HepG2 (cell line): Measurements from ENCODE around the gene CTNND2. TPM values are rescaled to one million over a fixed set of nuclear protein-coding genes. Genes with fewer than 3 reads are reported as not detected.

Source experiments
- AGO1 ChIP-seq: fragments of 200-400 bp; formaldehyde crosslinking; IDR thresholded peaks from 2 replicates; pipeline ENCODE4 v1.6.1; 2017; ENCODE audit warnings: mild to moderate bottlenecking, low read depth, low read length, moderate library complexity; ENCODE audit not compliant: poor library complexity, severe bottlenecking
- ATF7 ChIP-seq, 2 experiments: fragments of 450-650 bp in 1 of 2; sonication (generic) in 1 of 2; formaldehyde crosslinking in 1 of 2; IDR thresholded peaks; 2 replicates each; pipeline versions ENCODE4 v1.4.0 to v1.6.1; 2016 to 2020; ENCODE audit warnings: antibody characterized with exemption in 1 of 2, mild to moderate bottlenecking in 1 of 2, missing genetic modification reagents in 1 of 2
- CHD4 ChIP-seq: fragments of 200-600 bp; sonication (generic); IDR thresholded peaks from 2 replicates; pipeline ENCODE4 v1.7.0; 2017; ENCODE audit warnings: mild to moderate bottlenecking, low read length, borderline replicate concordance
- GATAD1 ChIP-seq: IDR thresholded peaks from 2 replicates; pipeline ENCODE4 v1.6.1; 2016; ENCODE audit warnings: missing genetic modification reagents, missing compliant biosample characterization
- HOXA3 ChIP-seq: sonication (generic); formaldehyde crosslinking; IDR thresholded peaks from 2 replicates; pipeline ENCODE4 v1.5.0; 2020; ENCODE audit warnings: missing genetic modification reagents
- KLF9 ChIP-seq: IDR thresholded peaks from 2 replicates; pipeline ENCODE4 v1.6.1; 2016; ENCODE audit warnings: low read depth
- MLLT10 ChIP-seq: sonication (generic); formaldehyde crosslinking; IDR thresholded peaks from 2 replicates; pipeline ENCODE4 v1.4.0; 2020; ENCODE audit warnings: missing genetic modification reagents
- SMC3 ChIP-seq: IDR thresholded peaks from 2 replicates; pipeline ENCODE4 v1.6.1; 2011; ENCODE audit warnings: low read length, improper control_type of control experiment
- SYNCRIP ChIP-seq: fragments of 200-400 bp; formaldehyde crosslinking; IDR thresholded peaks from 2 replicates; pipeline ENCODE4 v1.6.1; 2018; ENCODE audit warnings: mild to moderate bottlenecking, low read depth, low read length; ENCODE audit not compliant: insufficient read depth
- ZBTB7B ChIP-seq: sonication (generic); formaldehyde crosslinking; IDR thresholded peaks from 2 replicates; pipeline ENCODE4 v1.4.0; 2020; ENCODE audit warnings: missing genetic modification reagents
- ZNF12 ChIP-seq: sonication (generic); formaldehyde crosslinking; IDR thresholded peaks from 2 replicates; pipeline ENCODE4 v1.5.0; 2020; ENCODE audit warnings: missing genetic modification reagents
- ZNF263 ChIP-seq: sonication (generic); formaldehyde crosslinking; IDR thresholded peaks from 2 replicates; pipeline ENCODE4 v1.4.0; 2020; ENCODE audit warnings: missing genetic modification reagents
- ZNF292 ChIP-seq: sonication (generic); formaldehyde crosslinking; IDR thresholded peaks from 2 replicates; pipeline ENCODE4 v1.8.1; 2022; ENCODE audit warnings: mild to moderate bottlenecking, low read depth, missing genetic modification reagents, borderline replicate concordance
- ZNF3 ChIP-seq: IDR thresholded peaks from 2 replicates; pipeline ENCODE4 v1.7.0; 2017; ENCODE audit warnings: inconsistent platforms
- ZNF30 ChIP-seq: sonication (generic); formaldehyde crosslinking; IDR thresholded peaks from 2 replicates; pipeline ENCODE4 v1.5.0; 2020; ENCODE audit warnings: mild to moderate bottlenecking, missing genetic modification reagents
- ZNF33B ChIP-seq: sonication (generic); formaldehyde crosslinking; IDR thresholded peaks from 2 replicates; pipeline ENCODE4 v1.5.1; 2020; ENCODE audit warnings: mild to moderate bottlenecking, missing genetic modification reagents
- ZNF430 ChIP-seq: sonication (generic); formaldehyde crosslinking; IDR thresholded peaks from 2 replicates; pipeline ENCODE4 v1.9.0; 2021; ENCODE audit warnings: mild to moderate bottlenecking, missing genetic modification reagents
- ZNF432 ChIP-seq: sonication (generic); formaldehyde crosslinking; IDR thresholded peaks from 2 replicates; pipeline ENCODE4 v1.5.0; 2020; ENCODE audit warnings: missing genetic modification reagents, mild to moderate bottlenecking, borderline replicate concordance
- ZNF44 ChIP-seq: sonication (generic); formaldehyde crosslinking; IDR thresholded peaks from 2 replicates; pipeline ENCODE4 v1.5.1; 2020; ENCODE audit warnings: mild to moderate bottlenecking, missing genetic modification reagents
- ZNF549 ChIP-seq: sonication (generic); formaldehyde crosslinking; IDR thresholded peaks from 2 replicates; pipeline ENCODE4 v1.5.0; 2020; ENCODE audit warnings: missing genetic modification reagents
- ZNF709 ChIP-seq: sonication (generic); formaldehyde crosslinking; IDR thresholded peaks from 2 replicates; pipeline ENCODE4 v1.5.0; 2020; ENCODE audit warnings: mild to moderate bottlenecking, missing genetic modification reagents
- ZNF879 ChIP-seq: sonication (generic); formaldehyde crosslinking; IDR thresholded peaks from 2 replicates; pipeline ENCODE4 v1.8.1; 2023; ENCODE audit warnings: missing genetic modification reagents
- polyA plus RNA-seq, 8 experiments: library from polyadenylated mRNA; depleted of rRNA in 3 of 8; stranded (reverse) in 7 of 8; unstranded in 1 of 8; fragments of >200 nt; fragmentation: Illumina TruSeq in 4 of 8; extraction: Trizol in 4 of 8; gene quantifications; 2 replicates each; pipeline versions ENCODE4 v1.2.1 to v1.2.3, GENCODE V29; 2011 to 2016; ENCODE audit warnings: low read depth in 4 of 8, missing spikeins in 1 of 8, mixed read lengths in 1 of 8; ENCODE audit not compliant: insufficient read depth in 1 of 8
- total RNA-seq, 5 experiments: library from RNA; depleted of rRNA; stranded (reverse); fragments of >200 nt; fragmentation: Illumina TruSeq; extraction: Trizol; gene quantifications; 2 replicates each; pipeline ENCODE4 v1.2.3, GENCODE V29; 2016; ENCODE audit warnings: low read depth in 1 of 5
- TF ChIP-seq, protein P1 (sequence below): sonication (generic); formaldehyde crosslinking; IDR thresholded peaks from 2 replicates; pipeline ENCODE4 v1.5.1; 2020; ENCODE audit warnings: missing genetic modification reagents, mild to moderate bottlenecking, borderline replicate concordance
- TF ChIP-seq, protein P2 (sequence below): sonication (generic); formaldehyde crosslinking; IDR thresholded peaks from 2 replicates; pipeline ENCODE4 v1.5.1; 2020; ENCODE audit warnings: mild to moderate bottlenecking, moderate library complexity, missing genetic modification reagents
- TF ChIP-seq, protein P3 (sequence below): sonication (generic); formaldehyde crosslinking; IDR thresholded peaks from 2 replicates; pipeline ENCODE4 v1.4.0; 2020; ENCODE audit warnings: missing genetic modification reagents
- TF ChIP-seq, protein P4 (sequence below): sonication (generic); formaldehyde crosslinking; IDR thresholded peaks from 2 replicates; pipeline ENCODE4 v1.5.0; 2020; ENCODE audit warnings: missing genetic modification reagents, mild to moderate bottlenecking, borderline replicate concordance

The CTNND2 gene
- total and polyA plus RNA-seq, 2 of the 13 experiments (the other 11 are each of a cell fraction or from before 2014, with no cell fraction given), result not detected

DNA sequence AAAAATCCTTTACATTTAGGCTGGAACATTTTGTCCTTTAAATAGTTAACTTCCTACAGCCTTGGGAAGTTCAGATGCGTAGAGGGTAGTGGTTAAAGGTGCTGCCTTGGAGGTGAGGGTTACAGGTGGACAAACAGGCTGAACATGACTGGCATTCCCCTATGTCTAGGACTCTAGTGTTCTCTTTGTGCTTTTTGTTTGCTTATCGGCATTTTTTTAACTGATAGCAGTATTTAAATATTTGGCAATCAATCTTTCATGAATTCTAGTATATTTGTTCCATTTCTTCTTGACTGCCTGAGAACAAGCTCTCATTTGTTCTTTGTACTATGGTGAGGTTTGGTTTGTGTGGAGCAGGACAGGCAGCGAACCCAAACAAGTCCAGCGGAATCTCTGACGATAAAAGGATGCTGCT, 307.6 kb downstream of the CTNND2 start (continued):
- no peak for TF ChIP-seq ZNF30 (CRISPR knock-in tag)
- no peak for TF ChIP-seq ZNF12
- TF ChIP-seq ZNF292 (CRISPR knock-in tag), result peak; percentile 54; the same call in 1 of the 2 replicates
- TF ChIP-seq, protein P1, sequence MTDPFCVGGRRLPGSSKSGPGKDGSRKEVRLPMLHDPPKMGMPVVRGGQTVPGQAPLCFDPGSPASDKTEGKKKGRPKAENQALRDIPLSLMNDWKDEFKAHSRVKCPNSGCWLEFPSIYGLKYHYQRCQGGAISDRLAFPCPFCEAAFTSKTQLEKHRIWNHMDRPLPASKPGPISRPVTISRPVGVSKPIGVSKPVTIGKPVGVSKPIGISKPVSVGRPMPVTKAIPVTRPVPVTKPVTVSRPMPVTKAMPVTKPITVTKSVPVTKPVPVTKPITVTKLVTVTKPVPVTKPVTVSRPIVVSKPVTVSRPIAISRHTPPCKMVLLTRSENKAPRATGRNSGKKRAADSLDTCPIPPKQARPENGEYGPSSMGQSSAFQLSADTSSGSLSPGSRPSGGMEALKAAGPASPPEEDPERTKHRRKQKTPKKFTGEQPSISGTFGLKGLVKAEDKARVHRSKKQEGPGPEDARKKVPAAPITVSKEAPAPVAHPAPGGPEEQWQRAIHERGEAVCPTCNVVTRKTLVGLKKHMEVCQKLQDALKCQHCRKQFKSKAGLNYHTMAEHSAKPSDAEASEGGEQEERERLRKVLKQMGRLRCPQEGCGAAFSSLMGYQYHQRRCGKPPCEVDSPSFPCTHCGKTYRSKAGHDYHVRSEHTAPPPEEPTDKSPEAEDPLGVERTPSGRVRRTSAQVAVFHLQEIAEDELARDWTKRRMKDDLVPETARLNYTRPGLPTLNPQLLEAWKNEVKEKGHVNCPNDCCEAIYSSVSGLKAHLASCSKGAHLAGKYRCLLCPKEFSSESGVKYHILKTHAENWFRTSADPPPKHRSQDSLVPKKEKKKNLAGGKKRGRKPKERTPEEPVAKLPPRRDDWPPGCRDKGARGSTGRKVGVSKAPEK (CRISPR knock-in tag), result no peak
- 0 out of 2 replicates have a peak, but pooled peaks have one; percentile 39 for TF ChIP-seq GATAD1
- TF ChIP-seq ATF7 (IDR thresholded peaks at IDR 0.05), result no peak
- TF ChIP-seq ATF7 (CRISPR knock-in tag; IDR thresholded peaks at IDR 0.05), result no peak
- TF ChIP-seq HOXA3, result peak; percentile 36; the same call in 1 of the 2 replicates
- TF ChIP-seq ZNF3, result 0 out of 2 replicates have a peak, but pooled peaks have one; percentile 15
- no peak for TF ChIP-seq ZNF44 (CRISPR knock-in tag)
- no peak for TF ChIP-seq SMC3
- TF ChIP-seq ZNF33B (CRISPR knock-in tag), result no peak
- no peak for TF ChIP-seq ZNF430
- no peak for TF ChIP-seq ZNF549
- TF ChIP-seq SYNCRIP, result no peak
- TF ChIP-seq, protein P2, sequence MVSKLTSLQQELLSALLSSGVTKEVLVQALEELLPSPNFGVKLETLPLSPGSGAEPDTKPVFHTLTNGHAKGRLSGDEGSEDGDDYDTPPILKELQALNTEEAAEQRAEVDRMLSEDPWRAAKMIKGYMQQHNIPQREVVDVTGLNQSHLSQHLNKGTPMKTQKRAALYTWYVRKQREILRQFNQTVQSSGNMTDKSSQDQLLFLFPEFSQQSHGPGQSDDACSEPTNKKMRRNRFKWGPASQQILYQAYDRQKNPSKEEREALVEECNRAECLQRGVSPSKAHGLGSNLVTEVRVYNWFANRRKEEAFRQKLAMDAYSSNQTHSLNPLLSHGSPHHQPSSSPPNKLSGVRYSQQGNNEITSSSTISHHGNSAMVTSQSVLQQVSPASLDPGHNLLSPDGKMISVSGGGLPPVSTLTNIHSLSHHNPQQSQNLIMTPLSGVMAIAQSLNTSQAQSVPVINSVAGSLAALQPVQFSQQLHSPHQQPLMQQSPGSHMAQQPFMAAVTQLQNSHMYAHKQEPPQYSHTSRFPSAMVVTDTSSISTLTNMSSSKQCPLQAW (CRISPR knock-in tag), result no peak
- TF ChIP-seq ZNF879 (CRISPR knock-in tag), result no peak
- TF ChIP-seq MLLT10 (CRISPR knock-in tag), result no peak
- TF ChIP-seq ZBTB7B, result no peak; the same call in 1 of the 2 replicates
- TF ChIP-seq KLF9, result no peak
- TF ChIP-seq, protein P3, sequence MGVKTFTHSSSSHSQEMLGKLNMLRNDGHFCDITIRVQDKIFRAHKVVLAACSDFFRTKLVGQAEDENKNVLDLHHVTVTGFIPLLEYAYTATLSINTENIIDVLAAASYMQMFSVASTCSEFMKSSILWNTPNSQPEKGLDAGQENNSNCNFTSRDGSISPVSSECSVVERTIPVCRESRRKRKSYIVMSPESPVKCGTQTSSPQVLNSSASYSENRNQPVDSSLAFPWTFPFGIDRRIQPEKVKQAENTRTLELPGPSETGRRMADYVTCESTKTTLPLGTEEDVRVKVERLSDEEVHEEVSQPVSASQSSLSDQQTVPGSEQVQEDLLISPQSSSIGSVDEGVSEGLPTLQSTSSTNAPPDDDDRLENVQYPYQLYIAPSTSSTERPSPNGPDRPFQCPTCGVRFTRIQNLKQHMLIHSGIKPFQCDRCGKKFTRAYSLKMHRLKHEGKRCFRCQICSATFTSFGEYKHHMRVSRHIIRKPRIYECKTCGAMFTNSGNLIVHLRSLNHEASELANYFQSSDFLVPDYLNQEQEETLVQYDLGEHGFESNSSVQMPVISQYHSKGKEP (CRISPR knock-in tag), result no peak
- TF ChIP-seq ZNF709 (CRISPR knock-in tag), result no peak
- TF ChIP-seq, protein P4, sequence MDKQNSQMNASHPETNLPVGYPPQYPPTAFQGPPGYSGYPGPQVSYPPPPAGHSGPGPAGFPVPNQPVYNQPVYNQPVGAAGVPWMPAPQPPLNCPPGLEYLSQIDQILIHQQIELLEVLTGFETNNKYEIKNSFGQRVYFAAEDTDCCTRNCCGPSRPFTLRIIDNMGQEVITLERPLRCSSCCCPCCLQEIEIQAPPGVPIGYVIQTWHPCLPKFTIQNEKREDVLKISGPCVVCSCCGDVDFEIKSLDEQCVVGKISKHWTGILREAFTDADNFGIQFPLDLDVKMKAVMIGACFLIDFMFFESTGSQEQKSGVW (CRISPR knock-in tag), result no peak
- peak; percentile 58; the same call in 1 of the 2 replicates for TF ChIP-seq CHD4
- TF ChIP-seq ZNF263 (CRISPR knock-in tag), result no peak
- TF ChIP-seq AGO1, result no peak
- no peak for TF ChIP-seq ZNF432 (CRISPR knock-in tag)
